Stimulated activated CD4-positive, alpha-beta T cell treated with anti-CD3 and anti-CD28 coated beads, Interleukin-1b, Interleukin-23, amount 100 ng/mL, for 24 hours (primary cell): ENCODE measurements around the gene CDH23.

Experiments
- DNase-seq, 4 experiments: peaks; one replicate each; pipeline ENCODE4 v3.0.0-alpha.2; 2020; ENCODE audit warnings: low read depth in 4 of 4, low spot score in 1 of 4

CDH23 gene

DNA sequence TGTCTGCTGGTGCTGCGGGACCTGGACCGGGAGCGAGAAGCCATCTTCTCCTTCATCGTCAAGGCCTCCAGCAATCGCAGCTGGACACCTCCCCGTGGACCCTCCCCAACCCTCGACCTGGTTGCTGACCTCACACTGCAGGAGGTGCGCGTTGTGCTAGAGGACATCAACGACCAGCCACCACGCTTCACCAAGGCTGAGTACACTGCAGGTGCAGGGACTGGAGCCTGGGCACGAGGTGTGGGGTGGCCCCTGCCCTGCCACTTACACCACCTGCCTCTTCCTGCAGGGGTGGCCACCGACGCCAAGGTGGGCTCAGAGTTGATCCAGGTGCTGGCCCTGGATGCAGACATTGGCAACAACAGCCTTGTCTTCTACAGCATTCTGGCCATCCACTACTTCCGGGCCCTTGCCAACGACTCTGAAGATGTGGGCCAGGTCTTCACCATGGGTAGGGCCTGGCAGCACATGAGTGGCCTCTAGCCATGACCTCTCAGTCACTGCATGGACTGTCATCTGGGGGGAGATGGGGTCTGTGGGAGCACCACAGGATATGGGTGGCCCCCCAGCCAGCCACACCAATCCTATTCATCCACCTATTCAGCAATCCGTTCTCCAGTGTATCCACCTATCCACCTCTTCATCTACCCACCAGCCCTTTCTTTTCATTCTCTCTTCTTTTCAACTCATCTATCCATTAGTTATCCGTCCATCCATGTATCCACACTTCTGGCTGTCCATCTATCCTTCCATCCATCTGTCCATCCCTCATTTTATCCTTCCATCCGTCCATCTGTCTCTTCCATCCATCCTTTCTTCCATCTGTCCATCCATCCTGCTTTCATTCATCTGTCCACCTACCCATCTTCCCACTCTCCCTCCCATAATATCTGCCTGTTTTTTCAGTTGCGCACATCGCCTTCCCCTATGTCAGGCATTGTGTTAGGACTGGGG, 411.1 kb downstream of the CDH23 start:
- DNase-seq: no peak

DNA sequence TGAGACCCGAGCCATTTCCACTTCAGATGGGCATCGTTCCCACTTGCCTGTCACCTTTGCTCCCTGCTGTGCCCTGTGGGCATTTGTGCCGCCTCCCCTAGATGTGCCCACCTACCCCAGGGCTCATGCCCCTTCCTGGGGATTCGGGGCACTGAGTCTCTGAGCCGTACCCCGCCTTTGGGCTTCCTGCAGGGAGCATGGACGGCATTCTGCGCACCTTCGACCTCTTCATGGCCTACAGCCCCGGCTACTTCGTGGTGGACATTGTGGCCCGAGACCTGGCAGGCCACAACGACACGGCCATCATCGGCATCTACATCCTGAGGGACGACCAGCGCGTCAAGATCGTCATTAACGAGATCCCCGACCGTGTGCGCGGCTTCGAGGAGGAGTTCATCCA, 412.9 kb downstream of the CDH23 start:
- DNase-seq: no peak

DNA sequence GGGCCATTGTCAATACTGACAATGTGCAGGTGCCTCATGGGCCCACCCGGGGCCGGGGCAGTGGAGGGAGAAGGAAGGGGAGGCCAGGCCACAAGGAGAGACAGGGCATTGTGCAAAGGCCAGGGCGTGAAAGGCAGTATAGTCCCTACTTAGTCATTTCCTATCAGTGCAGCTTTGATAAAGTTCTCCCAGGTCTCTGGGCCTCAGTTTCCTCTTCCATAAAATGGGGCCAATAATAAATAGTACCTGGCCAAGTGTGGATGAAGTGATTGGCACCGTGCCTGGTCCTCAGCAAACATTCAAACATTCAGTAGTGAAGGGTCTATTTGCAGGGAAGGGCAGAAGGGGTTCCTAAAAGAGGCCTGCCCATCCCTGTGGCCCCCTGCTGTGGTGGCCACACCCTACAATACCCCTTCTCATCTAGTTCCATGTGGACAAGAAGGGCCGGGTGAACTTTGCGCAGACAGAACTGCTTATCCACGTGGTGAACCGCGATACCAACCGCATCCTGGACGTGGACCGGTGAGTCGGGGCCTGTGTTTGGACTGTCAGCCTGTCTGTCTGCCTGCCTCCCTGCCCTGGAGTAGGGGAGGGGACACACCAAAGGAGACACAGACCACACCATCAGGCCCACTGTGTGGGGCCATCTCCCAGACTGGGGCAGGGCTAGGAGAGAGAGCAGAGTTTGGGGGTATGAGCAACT, 413.5 kb downstream of the CDH23 start:
- DNase-seq: no peak

DNA sequence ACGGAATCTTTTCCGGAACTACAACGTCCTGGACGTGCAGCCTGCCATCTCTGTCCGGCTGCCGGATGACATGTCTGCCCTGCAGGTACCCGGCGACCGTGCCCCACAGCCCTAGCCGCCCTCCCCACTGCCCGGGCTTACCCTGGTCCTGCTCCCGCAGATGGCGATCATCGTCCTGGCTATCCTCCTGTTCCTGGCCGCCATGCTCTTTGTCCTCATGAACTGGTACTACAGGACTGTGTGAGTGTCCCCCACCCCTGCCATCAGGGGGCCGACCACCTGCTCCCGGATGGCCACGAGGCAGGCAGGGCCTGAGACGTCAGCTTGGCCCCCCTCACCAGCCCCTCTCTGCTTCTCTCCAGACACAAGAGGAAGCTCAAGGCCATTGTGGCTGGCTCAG, 414.6 kb downstream of the CDH23 start:
- DNase-seq: no peak

DNA sequence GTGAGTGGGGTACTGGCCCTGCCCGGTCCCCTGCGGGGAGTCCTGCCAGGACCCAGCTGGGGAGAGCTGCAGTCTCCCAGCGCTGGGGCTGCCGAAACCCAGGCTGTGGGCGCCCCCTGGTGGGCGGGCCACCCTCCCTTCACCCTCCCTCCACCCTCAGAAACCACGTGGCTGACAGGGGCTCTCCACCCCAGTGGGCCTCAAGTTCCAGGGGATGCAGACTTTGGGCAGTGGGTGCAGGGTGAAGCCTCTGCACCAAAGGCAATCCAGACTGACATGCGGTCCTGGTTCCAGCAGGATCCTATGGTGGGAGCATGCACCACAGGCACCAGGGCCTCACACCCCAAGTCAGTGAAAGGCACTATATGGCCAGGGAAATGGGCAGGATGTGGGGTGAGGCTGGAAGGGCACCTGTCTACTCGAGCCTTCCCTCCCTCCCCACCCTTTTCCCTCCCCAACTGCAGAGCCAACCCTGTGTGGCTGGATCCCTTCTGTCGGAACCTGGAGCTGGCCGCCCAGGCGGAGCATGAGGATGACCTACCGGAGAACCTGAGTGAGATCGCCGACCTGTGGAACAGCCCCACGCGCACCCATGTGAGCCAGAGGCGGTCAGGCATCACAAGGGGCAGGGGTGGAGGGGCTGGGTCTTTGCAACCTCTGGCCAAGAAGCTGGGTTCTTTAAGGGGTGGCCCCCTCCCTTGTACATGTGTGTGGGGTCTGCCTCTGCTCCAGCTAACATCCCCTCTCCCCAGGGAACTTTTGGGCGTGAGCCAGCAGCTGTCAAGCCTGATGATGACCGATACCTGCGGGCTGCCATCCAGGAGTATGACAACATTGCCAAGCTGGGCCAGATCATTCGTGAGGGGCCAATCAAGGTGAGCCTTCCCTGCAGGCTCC, 415.5 kb downstream of the CDH23 start:
- DNase-seq: peak; percentile 50 to 82 (median 74)

DNA sequence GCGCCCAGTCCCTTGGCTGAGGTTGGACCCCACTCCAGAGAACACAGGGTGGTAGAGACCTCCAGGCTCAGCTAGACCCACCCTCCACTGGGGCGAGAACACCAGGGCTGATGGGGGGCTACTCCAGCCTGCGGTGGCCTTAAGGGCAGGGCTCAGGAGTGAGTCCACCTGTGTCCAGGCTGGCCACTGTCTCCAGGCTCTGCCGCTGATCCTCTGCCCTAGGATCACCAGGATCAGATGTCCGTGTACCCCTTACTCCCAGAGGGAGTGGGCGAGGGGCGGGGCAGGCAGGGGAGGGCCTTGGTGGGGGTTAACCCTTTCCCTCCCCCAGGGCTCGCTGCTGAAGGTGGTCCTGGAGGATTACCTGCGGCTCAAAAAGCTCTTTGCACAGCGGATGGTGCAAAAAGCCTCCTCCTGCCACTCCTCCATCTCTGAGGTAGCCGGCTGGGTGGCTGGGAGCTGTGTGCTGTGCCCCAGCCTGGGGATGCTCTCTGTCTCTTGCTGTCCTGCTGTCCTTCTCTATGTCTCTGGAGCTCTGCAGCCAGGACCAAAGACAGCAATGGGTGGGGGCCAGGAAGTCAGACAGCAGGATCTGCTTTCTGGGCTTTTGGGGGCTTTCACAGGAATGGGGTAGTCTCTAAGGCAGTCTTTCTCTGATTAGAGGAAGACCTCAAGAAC, 416.3 kb downstream of the CDH23 start:
- no peak for DNase-seq

DNA sequence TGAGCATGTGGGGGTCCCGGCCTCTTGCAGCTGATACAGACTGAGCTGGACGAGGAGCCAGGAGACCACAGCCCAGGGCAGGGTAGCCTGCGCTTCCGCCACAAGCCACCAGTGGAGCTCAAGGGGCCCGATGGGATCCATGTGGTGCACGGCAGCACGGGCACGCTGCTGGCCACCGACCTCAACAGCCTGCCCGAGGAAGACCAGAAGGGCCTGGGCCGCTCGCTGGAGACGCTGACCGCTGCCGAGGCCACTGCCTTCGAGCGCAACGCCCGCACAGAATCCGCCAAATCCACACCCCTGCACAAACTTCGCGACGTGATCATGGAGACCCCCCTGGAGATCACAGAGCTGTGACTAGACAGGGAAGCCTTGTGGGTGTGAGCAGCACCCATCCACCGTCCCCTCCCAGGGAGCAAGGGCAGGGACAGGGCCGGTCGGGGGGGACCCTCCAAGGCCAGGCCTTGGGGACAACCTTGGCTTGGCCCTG, 418.2 kb downstream of the CDH23 start:
- DNase-seq: no peak

DNA sequence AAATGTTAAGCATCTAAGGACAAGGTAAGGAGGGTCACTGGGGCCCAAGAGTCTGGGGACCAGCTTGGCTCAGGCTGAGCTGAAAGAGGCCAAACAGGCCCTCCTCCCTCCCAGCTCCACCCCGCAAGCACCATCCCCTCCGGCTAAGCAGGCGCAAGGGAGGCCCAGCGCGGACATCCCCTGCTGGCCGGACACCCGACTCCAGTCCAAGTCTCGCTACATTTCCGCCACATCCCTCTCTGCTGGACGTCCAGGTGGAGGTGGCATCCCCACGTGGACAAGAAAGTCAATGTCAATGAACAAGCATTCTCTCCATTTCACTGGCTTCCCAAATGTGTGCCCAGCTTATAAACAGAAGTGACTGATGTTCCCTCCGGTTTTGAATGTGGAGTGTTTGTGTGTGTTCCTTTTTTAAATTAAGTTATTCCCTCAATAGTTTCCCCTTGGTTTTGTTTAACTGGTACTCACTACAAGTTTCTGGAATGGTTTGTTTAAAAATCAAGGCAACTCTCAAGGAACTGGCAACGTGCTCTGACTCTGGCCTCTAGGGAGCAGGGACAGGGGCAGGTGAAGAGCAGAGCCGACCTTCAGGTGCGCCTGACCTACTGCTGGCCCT, 418.9 kb downstream of the CDH23 start:
- no peak for DNase-seq

DNA sequence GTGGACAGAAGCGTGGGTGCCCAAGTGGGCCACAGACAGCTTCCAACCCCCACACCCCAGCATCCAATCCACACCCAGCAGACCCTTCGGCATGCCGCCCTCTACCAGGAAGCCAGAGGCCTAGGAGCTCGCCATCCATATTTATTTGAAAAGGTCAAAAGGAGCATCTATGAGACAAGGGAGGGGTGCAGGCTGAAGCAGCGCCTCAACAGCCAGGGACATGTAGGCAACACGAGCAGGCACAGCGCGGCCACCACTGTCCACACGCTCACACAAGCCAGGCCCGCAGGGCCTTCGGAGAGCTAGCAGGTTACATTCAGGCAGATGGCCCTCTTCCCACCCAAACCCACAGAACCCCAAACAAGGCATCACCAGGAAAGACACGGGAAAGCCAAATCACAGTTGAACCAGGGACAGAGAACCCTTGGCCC, 419.7 kb downstream of the CDH23 start:
- DNase-seq: no peak

DNA sequence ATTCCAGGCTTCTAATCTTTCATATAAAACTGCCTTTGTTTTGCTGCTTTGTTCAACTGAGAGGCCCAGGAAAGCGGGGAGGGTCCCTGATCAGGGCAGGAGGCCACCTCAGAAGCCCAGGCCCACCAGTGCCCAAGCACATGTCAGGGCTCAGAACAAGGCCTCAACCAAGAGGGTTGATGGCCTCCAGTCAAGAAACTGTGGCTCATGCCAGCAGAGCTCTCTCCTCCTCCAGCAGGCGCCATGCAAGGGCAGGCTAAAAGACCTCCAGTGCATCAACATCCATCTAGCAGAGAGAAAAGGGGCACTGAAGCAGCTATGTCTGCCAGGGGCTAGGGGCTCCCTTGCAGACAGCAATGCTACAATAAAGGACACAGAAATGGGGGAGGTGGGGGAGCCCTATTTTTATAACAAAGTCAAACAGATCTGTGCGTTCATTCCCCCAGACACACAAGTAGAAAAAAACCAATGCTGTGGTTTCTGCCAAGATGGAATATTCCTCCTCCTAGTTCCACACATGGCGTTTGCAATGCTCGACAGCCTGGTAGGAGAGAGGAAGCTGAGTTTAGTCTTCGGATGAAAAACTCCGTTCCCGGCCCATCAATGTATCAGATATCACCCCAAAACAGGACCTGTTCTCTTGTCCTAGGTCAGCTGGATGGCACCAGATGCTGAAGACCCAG, 420.4 kb downstream of the CDH23 start:
- DNase-seq: no peak

DNA sequence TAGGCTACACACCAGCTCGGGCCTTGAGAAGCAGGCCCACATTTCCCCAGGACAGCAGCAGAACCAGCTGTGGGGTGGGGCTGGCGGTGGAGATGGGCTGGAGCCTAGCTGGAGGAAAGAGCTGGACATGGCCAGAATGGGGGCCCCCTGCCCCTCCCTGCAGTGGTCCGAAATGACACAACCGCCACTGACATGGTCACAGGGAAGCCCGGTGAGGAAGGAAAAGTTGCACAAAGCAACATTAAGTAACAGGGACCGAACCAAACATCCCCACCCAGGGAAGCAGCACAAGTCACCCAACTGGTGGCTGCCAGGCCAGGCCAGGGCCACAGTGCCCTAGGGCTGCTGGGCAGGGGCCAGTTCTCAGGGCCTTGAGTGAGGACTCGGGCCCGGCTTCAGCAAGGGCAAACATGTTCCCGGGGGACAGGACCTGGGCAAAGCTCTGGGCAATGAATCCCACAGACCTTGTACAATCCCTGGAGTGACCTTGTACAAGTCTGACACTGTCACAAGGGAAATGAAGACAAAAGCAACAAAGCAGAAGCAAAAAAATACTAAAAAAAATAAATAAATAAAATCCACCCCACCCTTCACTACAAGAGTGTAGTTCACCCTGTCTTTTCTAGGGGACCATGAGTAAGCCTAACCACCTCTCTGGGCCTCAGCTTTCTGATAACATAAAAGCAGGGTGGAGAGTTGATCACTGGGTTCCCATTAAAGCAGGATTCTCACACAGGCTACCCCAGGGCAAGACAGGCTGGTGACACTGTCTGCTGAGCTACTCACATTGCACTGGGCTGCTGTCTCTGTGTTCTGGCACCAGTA, 421.3 kb downstream of the CDH23 start:
- no peak for DNase-seq

DNA sequence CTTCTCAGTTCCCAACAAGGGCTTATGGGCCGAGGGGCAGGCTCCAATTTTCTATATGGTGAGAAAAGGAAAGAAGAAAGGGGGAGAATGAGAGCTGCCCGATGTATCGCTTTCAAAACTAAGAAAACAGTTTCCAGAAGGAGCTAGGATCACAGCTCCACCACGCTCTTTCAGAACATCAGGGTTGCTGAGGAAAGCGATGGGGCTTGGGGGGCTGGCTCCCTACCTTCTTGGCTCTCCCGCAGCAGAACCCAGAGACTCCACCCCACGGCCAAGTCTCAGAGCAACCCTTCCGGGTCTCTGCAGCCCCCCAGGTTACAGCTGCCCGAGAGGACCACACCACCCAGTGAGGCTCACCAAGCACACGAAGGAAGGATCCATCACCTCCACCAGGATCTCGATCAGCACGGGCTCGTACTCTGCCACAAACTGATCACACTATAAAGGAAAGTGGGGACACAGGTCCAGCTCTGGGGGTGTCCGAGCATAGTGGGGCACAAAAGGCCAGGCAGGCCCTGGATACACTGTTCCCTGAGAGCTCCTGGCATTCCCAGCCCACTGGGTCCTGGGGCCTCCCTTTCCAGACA, 422.0 kb downstream of the CDH23 start:
- no peak for DNase-seq

DNA sequence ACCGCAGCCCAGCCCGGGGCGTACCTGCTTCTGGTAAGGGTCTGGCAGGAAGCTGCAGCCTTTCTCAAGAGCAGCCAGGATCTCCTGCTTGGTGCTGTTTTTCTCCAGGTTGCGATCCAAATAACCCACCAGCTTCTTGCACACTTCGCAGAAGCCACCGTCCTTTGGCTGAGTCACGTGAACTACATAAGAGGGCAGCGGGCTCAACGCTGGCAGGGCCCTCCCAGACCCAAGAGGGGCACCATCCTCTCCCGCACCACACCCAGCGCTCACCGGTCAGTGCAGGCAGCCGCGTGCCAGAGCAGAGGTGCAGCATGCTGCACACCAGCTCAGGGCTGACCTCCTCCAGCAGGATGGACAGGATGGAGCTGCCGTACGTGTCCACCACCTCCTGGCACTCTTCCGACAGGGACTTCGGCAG, 422.7 kb downstream of the CDH23 start:
- no peak for DNase-seq

DNA sequence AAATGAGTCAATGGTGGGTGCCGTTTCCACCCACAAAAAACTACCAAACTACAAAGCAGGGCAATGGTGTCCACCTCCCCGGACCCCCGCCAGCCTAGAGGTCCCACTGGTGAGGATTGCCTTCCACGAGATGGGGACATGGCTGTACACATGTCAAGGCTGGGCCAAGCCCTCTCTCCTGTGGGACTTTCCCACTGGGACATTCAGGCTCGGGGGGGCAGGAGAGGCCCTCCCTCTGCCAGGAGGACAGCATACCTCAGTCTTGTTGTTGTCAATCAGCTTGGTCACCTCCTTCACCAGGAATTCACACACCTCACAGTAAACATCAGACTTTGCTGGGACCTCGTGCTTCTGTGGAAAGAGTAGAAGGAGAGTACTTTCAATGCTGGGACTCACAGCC, 423.3 kb downstream of the CDH23 start:
- DNase-seq: no peak

DNA sequence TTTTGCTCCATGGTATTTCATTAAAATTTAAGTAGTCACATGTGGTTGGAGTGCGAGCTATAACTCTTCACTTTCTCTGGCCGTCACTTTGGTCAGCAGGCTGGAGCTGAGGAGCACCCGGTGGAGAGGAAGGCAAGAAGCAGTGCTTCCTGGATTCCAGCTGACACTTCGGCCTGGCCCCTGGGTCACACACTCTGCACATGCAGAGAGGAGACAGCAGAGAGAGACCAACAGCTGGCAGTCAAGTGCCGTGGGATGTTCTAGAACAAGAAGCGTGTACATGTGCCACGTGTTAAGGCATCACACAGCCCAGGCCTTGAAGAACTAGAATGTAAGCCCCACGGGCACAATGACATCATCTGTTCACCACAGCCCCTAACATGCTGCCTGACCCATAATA, 424.2 kb downstream of the CDH23 start:
- no peak for DNase-seq

DNA sequence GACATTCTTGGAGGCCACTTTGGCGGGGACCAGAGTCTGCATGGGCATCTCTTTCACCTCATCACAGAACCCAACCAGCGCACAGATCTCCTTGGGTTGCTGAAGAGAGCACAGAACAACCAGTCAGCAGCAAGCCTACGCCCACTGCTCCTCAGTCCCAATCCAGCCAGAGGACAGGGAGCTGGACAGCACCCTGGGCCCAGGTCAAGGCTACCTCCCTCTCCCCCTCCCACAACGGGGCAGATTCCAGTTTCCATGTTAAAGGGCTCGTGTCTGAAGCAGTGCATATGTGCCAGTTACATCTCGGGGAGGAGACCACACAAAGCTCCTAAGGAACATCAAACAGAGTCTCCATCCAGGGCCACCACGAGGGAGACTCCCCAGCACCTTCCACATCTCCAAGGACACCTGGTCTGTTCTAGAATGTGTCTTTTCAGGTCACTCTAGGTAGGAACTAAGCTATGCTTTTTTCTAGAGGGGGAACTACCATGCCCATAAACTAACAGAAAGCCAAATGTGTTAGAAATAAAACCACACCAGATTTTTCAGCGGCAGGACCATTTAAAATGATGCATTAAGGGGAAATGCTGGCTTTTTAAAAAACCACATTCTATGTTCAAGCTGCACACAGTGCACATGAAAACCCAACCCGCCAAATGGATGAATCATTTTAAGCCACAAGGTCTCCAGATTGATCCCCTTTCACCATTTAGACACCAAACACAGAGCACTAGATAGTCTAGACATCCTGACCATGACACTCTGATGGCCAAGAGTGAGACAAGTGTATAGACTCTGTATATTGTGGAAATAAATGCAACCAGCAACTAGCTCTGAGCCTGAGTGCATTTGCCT, 425.4 kb downstream of the CDH23 start:
- no peak for DNase-seq

DNA sequence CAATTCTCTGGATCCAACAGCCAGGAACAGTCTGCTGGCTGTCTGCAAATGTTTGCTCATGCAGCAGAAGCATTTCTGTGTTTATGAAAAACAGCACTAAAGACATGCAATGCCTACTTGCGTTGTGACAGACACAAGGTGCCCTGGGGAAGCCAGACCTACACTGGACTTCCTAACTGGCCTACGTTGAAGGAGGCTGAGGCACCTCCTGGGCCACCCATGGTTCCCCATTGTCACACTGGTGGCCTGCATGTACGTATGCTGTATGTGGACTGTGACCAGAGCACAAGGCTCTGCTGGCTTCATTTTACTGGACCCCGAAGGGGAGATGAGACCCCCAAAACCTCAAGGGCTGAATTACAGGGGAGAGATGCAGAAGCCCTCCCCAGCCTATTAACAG, 426.6 kb downstream of the CDH23 start:
- DNase-seq: no peak
